RPMI8226 (cell line): ENCODE measurements around the gene SKI.
"Not testable (repeated sequence)": the region's sequence is repeated elsewhere in the genome, so short reads cannot be mapped to it uniquely, and the experiment has no call there.

ENCODE experiments used
- DNase-seq: peaks from one replicate; pipeline ENCODE4 v3.0.0-alpha.2; 2015

SKI gene

GRCh38 chr1:2279817-2280216 lies 51.7 kb downstream of the SKI start:
- no peak for DNase-seq

- no peak for DNase-seq
Observed at GRCh38 chr1:2282556-2283270, 54.6 kb downstream of the SKI start.

- DNase-seq = no peak
Observed at GRCh38 chr1:2283371-2283990, 55.4 kb downstream of the SKI start.

GRCh38 chr1:2283991-2284895 lies 56.1 kb downstream of the SKI start:
- no peak for DNase-seq

DNA sequence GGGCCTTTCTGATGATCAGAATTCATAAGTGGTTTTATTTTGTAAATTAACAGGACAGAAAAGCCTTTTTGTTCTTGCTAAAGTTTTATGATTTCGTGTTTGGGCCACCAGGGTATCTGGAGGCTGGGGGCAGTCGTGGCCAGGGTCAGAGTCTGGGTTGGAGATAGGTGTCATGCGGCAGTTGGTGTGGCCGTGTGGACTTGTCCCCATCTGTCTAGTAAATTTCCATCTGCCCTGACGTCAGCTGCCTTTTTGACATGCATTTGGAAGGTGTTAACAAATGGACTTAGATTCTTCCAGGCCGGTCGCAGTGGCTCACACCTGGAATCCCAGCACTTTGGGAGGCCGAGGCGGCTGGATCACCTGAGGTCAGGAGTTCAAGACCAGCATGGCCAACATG lies 56.8 kb downstream of the SKI start:
- no peak for DNase-seq

DNA sequence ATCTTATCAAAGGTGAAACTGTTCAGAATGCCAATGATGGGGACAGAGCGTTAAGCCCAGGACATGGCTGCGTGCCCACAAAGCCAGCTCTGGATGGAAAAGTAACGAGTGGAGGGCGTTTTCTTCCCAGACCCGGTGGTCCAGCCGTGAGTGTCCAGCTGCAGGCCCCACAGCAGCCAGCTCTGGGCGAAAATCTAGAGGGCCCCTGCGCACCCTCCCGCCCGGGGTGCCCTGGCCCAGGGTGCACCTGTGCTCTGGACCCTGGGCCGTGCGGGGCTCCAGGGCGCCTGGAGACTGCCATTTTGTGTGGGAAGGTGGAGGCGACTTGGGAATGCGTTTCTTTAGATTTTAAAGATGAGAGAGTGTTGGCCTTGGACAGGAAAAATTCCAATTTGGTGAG lies 58.8 kb downstream of the SKI start:
- no peak for DNase-seq

GRCh38 chr1:2287649-2288048 lies 59.5 kb downstream of the SKI start:
- DNase-seq = no peak

DNA sequence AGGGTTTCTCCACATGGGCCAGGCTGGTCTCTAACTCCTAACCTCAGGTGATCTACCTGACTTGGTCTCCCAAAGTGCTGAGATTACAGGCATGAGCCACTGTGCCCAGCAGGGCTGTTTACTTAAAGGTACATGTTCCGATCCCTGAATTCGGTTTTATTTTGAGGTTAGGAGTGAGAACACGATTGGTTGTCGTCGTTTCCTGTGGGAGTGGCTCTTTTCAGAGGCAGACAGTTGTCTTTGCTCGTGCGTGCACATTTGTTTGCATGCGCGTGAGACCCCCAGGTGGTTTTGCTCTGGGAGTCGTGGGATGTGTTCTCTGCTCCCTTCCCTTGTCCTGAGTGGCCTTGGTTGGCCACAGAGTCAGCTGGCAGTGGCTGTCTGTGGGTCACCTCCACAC lies 60.2 kb downstream of the SKI start:
- DNase-seq = no peak

GRCh38 chr1:2288816-2289536 lies 60.9 kb downstream of the SKI start:
- no peak for DNase-seq

DNA sequence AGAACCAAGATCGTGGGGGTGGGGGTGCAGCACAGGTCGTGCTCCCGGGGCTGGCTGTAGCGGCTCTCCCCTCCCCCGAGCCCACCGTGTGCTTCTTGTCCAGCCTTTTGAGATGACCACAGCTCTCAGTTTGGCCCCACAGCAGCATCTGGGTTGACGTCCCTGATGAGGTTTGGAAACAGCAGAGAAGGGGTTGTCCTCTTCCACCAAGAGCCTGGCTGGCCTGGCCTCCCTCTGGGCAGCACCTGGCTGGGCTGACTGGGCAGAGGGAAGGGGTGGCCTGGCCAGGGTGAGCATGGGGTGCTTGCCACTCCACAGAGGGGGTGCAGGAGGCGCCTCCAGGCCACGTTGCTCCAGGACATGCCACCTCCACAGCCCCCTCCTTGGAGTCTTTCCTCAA lies 61.5 kb downstream of the SKI start:
- no peak for DNase-seq

DNA sequence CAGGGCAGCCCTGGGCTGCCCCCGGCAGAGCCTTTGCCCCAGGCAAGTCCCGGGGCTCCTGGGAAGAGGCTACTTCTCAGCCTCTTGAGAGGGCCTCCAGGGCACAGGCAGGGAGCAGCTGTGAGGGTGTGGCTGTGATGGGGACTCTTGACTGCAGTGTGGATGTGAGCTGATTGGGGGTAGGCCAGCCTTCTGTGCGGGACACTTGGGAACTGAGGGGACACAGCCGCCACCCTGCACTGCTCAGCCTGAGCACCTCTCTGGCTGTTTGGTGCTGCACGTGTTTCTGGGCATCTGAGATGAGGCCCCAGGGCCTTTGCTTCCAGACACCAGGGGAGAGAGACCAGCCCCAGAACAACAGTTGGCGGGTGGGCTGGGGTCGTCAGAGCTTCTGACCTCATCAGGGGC lies 62.1 kb downstream of the SKI start:
- DNase-seq = peak; percentile 42

GRCh38 chr1:2290595-2291510 lies 62.7 kb downstream of the SKI start:
- DNase-seq = peak; percentile 97

DNA sequence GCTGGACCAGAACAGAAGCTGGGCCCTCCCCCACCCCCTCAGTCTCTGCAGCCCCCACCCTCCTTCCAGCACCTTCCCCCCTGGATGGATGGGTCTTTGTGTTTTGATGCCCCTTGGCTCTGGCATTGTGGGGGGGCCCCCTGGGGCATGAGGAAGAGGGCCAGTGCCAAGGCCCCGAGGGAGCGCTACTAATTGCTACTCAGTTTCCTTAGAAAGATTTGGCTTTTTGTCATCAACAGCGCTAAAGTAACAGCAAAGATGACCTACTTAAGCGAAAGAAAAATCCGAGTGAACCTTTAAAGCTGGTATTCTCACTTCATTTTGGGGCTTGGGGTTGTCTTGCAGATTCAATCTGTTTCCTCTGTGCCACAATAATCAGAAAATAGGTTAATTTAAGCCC lies 63.5 kb downstream of the SKI start:
- DNase-seq = no peak

GRCh38 chr1:2292725-2293450 lies 64.8 kb downstream of the SKI start:
- no peak for DNase-seq

GRCh38 chr1:2294033-2294724 lies 66.1 kb downstream of the SKI start:
- no peak for DNase-seq

- DNase-seq = no peak
Observed at GRCh38 chr1:2294725-2295078, 66.6 kb downstream of the SKI start.

DNA sequence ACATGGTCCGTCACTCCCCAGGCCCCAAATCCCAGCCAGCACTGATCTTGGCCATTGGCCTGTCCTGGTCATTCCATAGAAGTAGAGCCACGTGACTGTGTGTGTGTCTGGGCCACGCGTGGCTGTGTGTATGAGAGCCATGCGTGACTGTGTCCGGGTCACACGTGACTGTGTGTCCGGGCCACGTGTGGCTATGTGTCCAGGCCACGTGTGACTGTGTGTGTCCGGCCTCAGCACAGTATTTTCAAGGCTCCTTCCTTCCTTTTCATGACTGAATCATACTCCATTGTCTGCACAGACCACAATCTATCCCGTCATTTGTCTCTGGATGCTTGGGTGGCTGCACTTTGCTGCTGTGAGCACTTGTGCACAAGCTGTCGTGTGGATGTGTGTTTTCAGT lies 67.4 kb downstream of the SKI start:
- no peak for DNase-seq

- not testable (repeated sequence) for DNase-seq
Observed at GRCh38 chr1:2296211-2296610, 68.1 kb downstream of the SKI start.

DNA sequence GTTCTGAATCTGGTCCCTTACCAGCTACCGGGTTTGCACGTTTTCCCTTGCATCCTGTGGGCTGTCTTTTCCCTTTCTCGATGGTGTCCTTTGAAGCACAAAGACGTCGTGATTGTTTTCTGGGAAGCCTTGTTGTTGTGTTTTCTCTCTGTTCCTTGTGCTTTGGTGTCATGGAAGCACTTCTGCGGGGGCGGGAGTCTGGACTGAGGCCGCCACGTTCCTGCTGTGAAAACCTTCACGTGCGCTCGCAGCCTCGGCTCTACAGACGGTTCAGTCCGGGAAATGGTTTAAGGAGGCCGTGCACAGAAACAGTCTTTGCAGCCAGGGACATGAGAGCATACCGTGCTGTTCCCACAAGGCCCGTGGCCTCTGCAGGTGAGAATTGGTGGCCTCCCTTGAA lies 68.5 kb downstream of the SKI start:
- DNase-seq = no peak

- no peak for DNase-seq
Observed at GRCh38 chr1:2297246-2298011, 69.3 kb downstream of the SKI start.
